Cardiac muscle cell (in vitro differentiated cells and primary cell): Measurements from ENCODE around the gene KIFC1. TPM values are rescaled to one million over a fixed set of nuclear protein-coding genes. Genes with fewer than 3 reads are reported as not detected.

Experiments used
- DNase-seq, 2 donors: peaks; one replicate each; pipeline versions ENCODE4 v3.0.0 to v3.0.0-alpha.2; 2010 to 2017; ENCODE audit warnings: low read depth in 1 of 2, low spot score in 1 of 2
- H3K27ac ChIP-seq: fragments of 200-600 bp; sonication (generic); 2 replicates; pipeline ENCODE4 v1.5.1; 2016
- H3K27me3 ChIP-seq: fragments of 200-600 bp; sonication (generic); 2 replicates; pipeline ENCODE4 v1.6.0; 2016; ENCODE audit warnings: control low read depth
- H3K36me3 ChIP-seq: fragments of 200-600 bp; sonication (generic); 2 replicates; pipeline ENCODE4 v1.5.1; 2016; ENCODE audit warnings: control low read depth
- H3K4me1 ChIP-seq: fragments of 200-600 bp; sonication (generic); 2 replicates; pipeline ENCODE4 v1.8.1; 2017; ENCODE audit warnings: low read depth, mild to moderate bottlenecking, mixed run types
- H3K4me3 ChIP-seq: fragments of 200-600 bp; sonication (generic); 2 replicates; pipeline ENCODE4 v1.5.1; 2016; ENCODE audit warnings: mild to moderate bottlenecking
- H3K9me3 ChIP-seq: fragments of 200-600 bp; sonication (generic); 2 replicates; pipeline ENCODE4 v1.5.1; 2017; ENCODE audit warnings: low read depth, mild to moderate bottlenecking, control low read depth
- CTCF ChIP-seq: IDR thresholded peaks from 2 replicates; pipeline ENCODE4 v1.5.1; 2012; ENCODE audit warnings: low read depth, mild to moderate bottlenecking, low read length
- polyA plus RNA-seq: library from polyadenylated mRNA; unstranded; fragments of >200 nt; fragmentation: Nextera tagmentation; extraction: Ambion mirVana; gene quantifications from 2 replicates; pipeline ENCODE4 v1.2.1, GENCODE V29; 2016
- total RNA-seq: library from RNA; depleted of rRNA; stranded (reverse); fragments of >200 nt; gene quantifications from 2 replicates; pipeline ENCODE4 v1.2.3, GENCODE V29; 2016

KIFC1 gene
- total and polyA plus RNA-seq, 2 experiments from 2014 or later = 9.4 to 69.2 TPM

DNA sequence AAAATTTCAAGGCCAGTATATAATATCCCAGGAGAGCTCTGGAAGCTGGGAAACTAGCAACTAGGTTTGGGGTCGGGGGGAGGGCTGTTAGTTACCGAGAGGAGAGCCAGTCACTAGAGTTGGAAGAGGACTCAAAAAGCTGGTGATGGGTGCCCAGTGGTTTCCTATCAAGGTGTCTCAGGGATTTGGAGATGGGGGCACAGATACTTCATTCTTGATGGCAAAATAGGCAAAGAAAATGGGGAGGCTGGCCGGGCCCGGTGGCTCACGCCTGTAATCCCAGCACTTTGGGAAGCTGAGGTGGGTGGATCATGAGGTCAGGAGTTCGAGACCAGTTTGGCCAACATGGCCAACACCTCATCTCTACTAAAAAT lies 20.0 kb downstream of the KIFC1 start:
- Histone ChIP-seq H3K36me3 (peaks cover 29% of the 10 kb centered on the region), H3K27ac (peak overlapping the region; percentile 95), H3K9me3 (no peaks in the 10 kb centered on the region), H3K4me3 (peak overlapping the region; percentile 97), H3K27me3 (no peaks in the 10 kb centered on the region), H3K4me1 (peaks cover 6% of the 10 kb centered on the region)
- DNase-seq = no peak
- TF ChIP-seq CTCF = no peak

- Histone ChIP-seq H3K9me3 (no peaks in the 10 kb centered on the region), H3K27ac (peak overlapping the region; percentile 46), H3K36me3 (peaks cover 29% of the 10 kb centered on the region), H3K27me3 (no peaks in the 10 kb centered on the region), H3K4me3 (no peak overlapping the region), H3K4me1 (peaks cover 10% of the 10 kb centered on the region)
- DNase-seq = no peak
- no peak for TF ChIP-seq CTCF
Measured at GRCh38 chr6:33412140-33413009, 20.8 kb downstream of the KIFC1 start.

GRCh38 chr6:33413241-33414120 lies 21.9 kb downstream of the KIFC1 start:
- Histone ChIP-seq H3K27ac (peak overlapping the region; percentile 46), H3K4me3 (no peak overlapping the region), H3K9me3 (no peaks in the 10 kb centered on the region), H3K27me3 (no peaks in the 10 kb centered on the region), H3K4me1 (peaks cover 11% of the 10 kb centered on the region), H3K36me3 (peaks cover 29% of the 10 kb centered on the region)
- no peak for TF ChIP-seq CTCF
- DNase-seq = no peak

GRCh38 chr6:33414592-33415271 lies 23.1 kb downstream of the KIFC1 start:
- Histone ChIP-seq H3K27me3 (no peaks in the 10 kb centered on the region), H3K36me3 (peaks cover 29% of the 10 kb centered on the region), H3K27ac (no peak overlapping the region), H3K4me1 (peaks cover 23% of the 10 kb centered on the region), H3K9me3 (no peaks in the 10 kb centered on the region), H3K4me3 (no peak overlapping the region)
- DNase-seq = no peak
- peak; percentile 42 for TF ChIP-seq CTCF

DNA sequence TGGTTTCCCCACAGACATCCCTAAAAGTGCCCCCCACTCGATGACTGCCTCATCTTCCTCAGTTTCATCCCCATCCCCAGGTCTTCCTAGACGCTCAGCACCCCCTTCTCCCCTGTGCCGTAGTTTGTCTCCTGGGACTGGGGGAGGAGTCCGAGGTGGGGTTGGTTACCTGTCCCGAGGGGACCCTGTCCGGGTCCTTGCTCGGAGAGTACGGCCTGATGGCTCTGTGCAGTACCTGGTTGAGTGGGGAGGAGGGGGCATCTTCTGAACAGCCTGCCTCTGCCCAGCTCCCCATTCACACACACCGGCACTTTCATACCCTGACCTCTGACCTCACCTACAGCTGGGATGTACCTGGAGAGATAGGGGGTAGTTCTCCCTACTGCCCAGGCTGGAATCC lies 24.2 kb downstream of the KIFC1 start:
- no peaks in the 10 kb centered on the region for H3K27me3 ChIP-seq
- H3K4me1 ChIP-seq = peaks cover 24% of the 10 kb centered on the region
- H3K36me3 ChIP-seq = peaks cover 29% of the 10 kb centered on the region
- TF ChIP-seq CTCF = no peak
- DNase-seq = no peak
- H3K4me3 ChIP-seq = no peak overlapping the region
- no peaks in the 10 kb centered on the region for H3K9me3 ChIP-seq
- H3K27ac ChIP-seq = no peak overlapping the region
